GM12865 (cell line): Measurements from ENCODE around the gene ZNF576.
A peak's percentile ranks its signal among the peaks of the same experiment; 100 is the strongest.
"Not testable (repeated sequence)": the region's sequence is repeated elsewhere in the genome, so short reads cannot be mapped to it uniquely, and the experiment has no call there.

Experiments used
- DNase-seq: peaks from one replicate; pipeline ENCODE4 v3.0.0; 2010; ENCODE audit warnings: low read depth
- H3K4me3 ChIP-seq: 2 replicates; pipeline ENCODE4 v1.5.1; 2011; ENCODE audit warnings: mild to moderate bottlenecking, low read depth, low read length, control low read depth
- CTCF ChIP-seq: IDR thresholded peaks from 2 replicates; pipeline ENCODE4 v1.5.1; 2011; ENCODE audit warnings: low read length, control low read depth, low read depth, inconsistent platforms; ENCODE audit not compliant: insufficient read depth; ENCODE audit errors: missing control alignments

Gene ZNF576

GRCh38 chr19:43595999-43596841 is at the start of gene ZNF576, which contains the start of gene IRGQ:
TSS of gene ZNF576 (plus strand) at chr19:43596595. CDS start at chr19:43597109, 514 bp downstream.
TSS of gene IRGQ (minus strand) at chr19:43596134. CDS start at chr19:43595338, 796 bp downstream.
- no peak for TF ChIP-seq CTCF
- DNase-seq: peak; percentile 100
- H3K4me3 ChIP-seq: peak within 1 kb of the TSS; percentile 93

- DNase-seq, H3K4me3 ChIP-seq: not testable (repeated sequence)
Measured at GRCh38 chr19:43547926-43548325, 48.5 kb upstream of the ZNF576 start.

- no peak for DNase-seq
Measured at GRCh38 chr19:43548706-43549105, 47.7 kb upstream of the ZNF576 start.

GRCh38 chr19:43551399-43552197 is 44.8 kb upstream of the ZNF576 start:
- TF ChIP-seq CTCF: no peak
- H3K4me3 ChIP-seq: no peak overlapping the region
- DNase-seq: no peak

More at GRCh38 chr19:43548706-43549105, 47.7 kb upstream of the ZNF576 start:
- no peak overlapping the region for H3K4me3 ChIP-seq
- no peak for TF ChIP-seq CTCF

GRCh38 chr19:43552198-43552450 is 44.3 kb upstream of the ZNF576 start:
- no peak for DNase-seq
- H3K4me3 ChIP-seq: no peak overlapping the region
- no peak for TF ChIP-seq CTCF

GRCh38 chr19:43552616-43553015 is 43.8 kb upstream of the ZNF576 start:
- H3K4me3 ChIP-seq: no peak overlapping the region
- DNase-seq: no peak
- TF ChIP-seq CTCF: no peak

GRCh38 chr19:43553656-43554055 is 42.7 kb upstream of the ZNF576 start:
- TF ChIP-seq CTCF: no peak
- DNase-seq: no peak

More at GRCh38 chr19:43553656-43554055, 42.7 kb upstream of the ZNF576 start:
- H3K4me3 ChIP-seq: no peak overlapping the region
